B cell (primary cell): ENCODE results near the gene MMP1. TPM values are rescaled to one million over a fixed set of nuclear protein-coding genes. Genes with fewer than 3 reads are reported as not detected.

Source experiments
- ATAC-seq: fragments of 200-7000 bp; cut with Tn5 transposase; one replicate; pipeline ENCODE4 v1.10.0; 2021; ENCODE audit warnings: low read depth, mild to moderate bottlenecking, moderate number of reproducible peaks, moderate library complexity
- CTCF ChIA-PET: fragments of 350-600 bp; sonication (Branson Sonifier 250); formaldehyde crosslinking; loops from one replicate; lab custom pipeline; 2021; ENCODE audit warnings: antibody characterized with exemption, inconsistent platforms; lab: Charles Lee
- POLR2A ChIA-PET: fragments of 350-600 bp; sonication (Branson Sonifier 250); formaldehyde crosslinking; loops from one replicate; lab custom pipeline; 2021; ENCODE audit warnings: antibody characterized with exemption; lab: Charles Lee
- DNase-seq: peaks from one replicate; pipeline ENCODE4 v3.0.0; 2013
- H2AFZ ChIP-seq: 2 replicates; pipeline ENCODE4 v1.6.1; 2012; ENCODE audit warnings: mild to moderate bottlenecking, low read depth, low read length; ENCODE audit not compliant: insufficient read depth, poor library complexity, severe bottlenecking
- H3K27ac ChIP-seq, 2 donors: 1 replicate in 1 of 2; 2 replicates in 1 of 2; pipeline ENCODE4 v1.5.1; 2012 to 2013; ENCODE audit warnings: low read length in 2 of 2, mild to moderate bottlenecking in 2 of 2, moderate library complexity in 1 of 2
- H3K27me3 ChIP-seq, 4 experiments: fragments of 200-600 bp in 1 of 4; sonication (generic) in 1 of 4; replicated peaks in 1 of 4; 1 replicate in 2 of 4; 2 replicates in 2 of 4; pipeline versions ENCODE4 v1.6.1 to v1.7.0; 2013 to 2016; ENCODE audit warnings: low read length in 3 of 4, mild to moderate bottlenecking in 2 of 4, mixed read lengths in 1 of 4, moderate library complexity in 1 of 4; ENCODE audit not compliant: insufficient read depth in 4 of 4, control insufficient read depth in 3 of 4; ENCODE audit errors: control extremely low read depth in 1 of 4
- H3K36me3 ChIP-seq, 2 experiments: replicated peaks in 1 of 2; 1 replicate in 1 of 2; 2 replicates in 1 of 2; pipeline versions ENCODE4 v1.6.1 to v1.7.1; 2013; ENCODE audit warnings: low read length in 1 of 2; ENCODE audit not compliant: insufficient read depth in 2 of 2, control insufficient read depth in 1 of 2; ENCODE audit errors: control extremely low read depth in 1 of 2, extremely low read depth in 1 of 2
- H3K4me1 ChIP-seq, 2 donors: fragments of 200-600 bp in 1 of 2; sonication (generic) in 1 of 2; 1 replicate in 1 of 2; 2 replicates in 1 of 2; pipeline versions ENCODE4 v1.5.1 to v1.6.1; 2013 to 2017; ENCODE audit warnings: low read length in 2 of 2; ENCODE audit not compliant: control insufficient read depth in 2 of 2, insufficient read depth in 2 of 2
- H3K4me2 ChIP-seq: replicated peaks from 2 replicates; pipeline ENCODE3; 2012; ENCODE audit warnings: mild to moderate bottlenecking, low read depth, low read length; ENCODE audit not compliant: poor library complexity, severe bottlenecking
- H3K4me3 ChIP-seq, 5 experiments: fragments of 200-600 bp in 1 of 5; sonication (generic) in 1 of 5; 1 replicate in 3 of 5; 2 replicates in 2 of 5; pipeline versions ENCODE4 v1.5.1 to v1.7.0; 2011 to 2016; ENCODE audit warnings: low read length in 4 of 5, mild to moderate bottlenecking in 4 of 5, low read depth in 2 of 5, control low read depth in 1 of 5, moderate library complexity in 1 of 5; ENCODE audit not compliant: insufficient read depth in 1 of 5; ENCODE audit errors: control extremely low read depth in 1 of 5, extremely low read depth in 1 of 5
- H3K79me2 ChIP-seq: fragments of 200-600 bp; sonication (generic); one replicate; pipeline ENCODE4 v1.6.0; 2016; ENCODE audit warnings: low read length; ENCODE audit not compliant: control insufficient read depth, insufficient read depth
- H3K9ac ChIP-seq: fragments of 200-600 bp; sonication (generic); 2 replicates; pipeline ENCODE4 v1.6.1; 2017; ENCODE audit warnings: mild to moderate bottlenecking, low read length, moderate library complexity
- H3K9me3 ChIP-seq, 3 donors: one replicate each; pipeline versions ENCODE4 v1.6.1 to v1.7.1; 2013; ENCODE audit warnings: low read length in 2 of 3; ENCODE audit not compliant: control insufficient read depth in 2 of 3, insufficient read depth in 1 of 3; ENCODE audit errors: control extremely low read depth in 1 of 3
- H4K20me1 ChIP-seq: 2 replicates; pipeline ENCODE4 v1.6.0; 2012; ENCODE audit warnings: mild to moderate bottlenecking, low read length; ENCODE audit not compliant: insufficient read depth, control insufficient read depth, poor library complexity, severe bottlenecking
- H3K27ac Mint-ChIP-seq: one replicate; pipeline ENCODE4 v1.8.0; 2021; ENCODE audit warnings: mixed read lengths
- H3K27me3 Mint-ChIP-seq: one replicate; pipeline ENCODE4 v1.8.0; 2021; ENCODE audit warnings: mixed read lengths
- H3K4me1 Mint-ChIP-seq: one replicate; pipeline ENCODE4 v1.8.0; 2021; ENCODE audit warnings: mixed read lengths
- H3K4me3 Mint-ChIP-seq: one replicate; pipeline ENCODE4 v1.8.0; 2021; ENCODE audit warnings: mixed read lengths
- H3K9me3 Mint-ChIP-seq: one replicate; pipeline ENCODE4 v1.8.0; 2022; ENCODE audit warnings: mixed read lengths; ENCODE audit not compliant: insufficient read depth
- EZH2 ChIP-seq: IDR thresholded peaks from 2 replicates; pipeline ENCODE4 v1.6.1; 2012; ENCODE audit warnings: borderline replicate concordance, low read depth, mild to moderate bottlenecking, moderate library complexity, low read length; ENCODE audit not compliant: insufficient read depth, poor library complexity, severe bottlenecking
- WGBS: methylation state at CpG from one replicate; pipeline ENCODE4 v1.1.5; 2013; ENCODE audit warnings: missing lambda C conversion rate; ENCODE audit not compliant: insufficient coverage; 5-methylcytosine and 5-hydroxymethylcytosine counted together
- intact Hi-C: fragments of 100-400 bp; cut with micrococcal nuclease; formaldehyde crosslinking; loops from one replicate; pipeline ENCODE4 v1.10.0; 2022
- polyA plus RNA-seq: library from polyadenylated mRNA; depleted of rRNA; stranded (reverse); fragments of >200 nt; gene quantifications from 2 replicates; pipeline ENCODE4 v1.2.3, GENCODE V29; 2012
- total RNA-seq, 2 donors: library from RNA; stranded (reverse); fragments of 120-200 nt in 1 of 2; gene quantifications; 1 replicate in 1 of 2; 2 replicates in 1 of 2; pipeline versions ENCODE4 v1.2.3 to v1.2.4, GENCODE V29; 2013 to 2022
- TF ChIP-seq, protein P1 (sequence below): fragments of 200-600 bp; IDR thresholded peaks from one replicate; pipeline ENCODE4 v1.8.0; 2022; ENCODE audit warnings: antibody characterized with exemption, mild to moderate bottlenecking

Gene MMP1
- total and polyA plus RNA-seq, 2 donors (not counting 1 experiment from before 2014, with no cell fraction given), result not detected

DNA sequence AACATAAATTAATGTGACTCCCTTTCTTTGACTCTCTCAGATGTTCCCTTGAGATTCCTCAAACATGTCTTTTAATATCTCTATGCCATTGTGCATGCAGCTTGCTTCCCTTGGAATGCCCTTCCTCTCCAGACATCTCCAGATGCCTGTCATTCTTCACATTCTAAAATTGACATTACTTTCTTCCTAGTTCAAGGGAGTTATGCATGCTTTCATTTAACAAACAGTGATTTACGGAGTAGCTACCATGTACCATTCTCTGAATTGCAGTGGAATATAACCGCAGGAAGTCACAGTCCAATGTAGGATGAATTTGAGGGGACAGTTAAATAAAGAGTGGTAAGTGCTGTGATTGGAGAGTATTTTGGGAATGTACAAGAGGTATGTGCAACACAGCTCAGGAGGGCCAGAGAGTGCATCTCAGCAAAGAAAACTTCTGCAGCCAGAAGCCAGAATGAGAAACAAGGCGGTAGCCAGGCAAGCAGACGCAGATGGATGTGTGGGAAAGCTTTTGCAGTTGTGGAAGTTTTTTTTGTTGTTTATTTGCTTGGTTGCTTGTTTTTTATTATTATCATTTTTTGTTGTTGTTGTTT lies 36.2 kb downstream of the MMP1 start:
- H2AFZ ChIP-seq, result no peak overlapping the region
- H4K20me1 ChIP-seq, result no peaks in the 10 kb centered on the region
- H3K4me2 ChIP-seq, result no peak overlapping the region
- no peaks in the 10 kb centered on the region for H3K36me3 ChIP-seq
- ChIA-PET POLR2A (no interaction called here), CTCF (no interaction called here)
- WGBS, result 92% methylated on average over 2 of the region's 4 CpGs
- H3K9me3 ChIP-seq, result no peaks in the 10 kb centered on the region
- no peak overlapping the region for H3K9ac ChIP-seq
- no peak for TF ChIP-seq EZH2
- TF ChIP-seq, protein P1, sequence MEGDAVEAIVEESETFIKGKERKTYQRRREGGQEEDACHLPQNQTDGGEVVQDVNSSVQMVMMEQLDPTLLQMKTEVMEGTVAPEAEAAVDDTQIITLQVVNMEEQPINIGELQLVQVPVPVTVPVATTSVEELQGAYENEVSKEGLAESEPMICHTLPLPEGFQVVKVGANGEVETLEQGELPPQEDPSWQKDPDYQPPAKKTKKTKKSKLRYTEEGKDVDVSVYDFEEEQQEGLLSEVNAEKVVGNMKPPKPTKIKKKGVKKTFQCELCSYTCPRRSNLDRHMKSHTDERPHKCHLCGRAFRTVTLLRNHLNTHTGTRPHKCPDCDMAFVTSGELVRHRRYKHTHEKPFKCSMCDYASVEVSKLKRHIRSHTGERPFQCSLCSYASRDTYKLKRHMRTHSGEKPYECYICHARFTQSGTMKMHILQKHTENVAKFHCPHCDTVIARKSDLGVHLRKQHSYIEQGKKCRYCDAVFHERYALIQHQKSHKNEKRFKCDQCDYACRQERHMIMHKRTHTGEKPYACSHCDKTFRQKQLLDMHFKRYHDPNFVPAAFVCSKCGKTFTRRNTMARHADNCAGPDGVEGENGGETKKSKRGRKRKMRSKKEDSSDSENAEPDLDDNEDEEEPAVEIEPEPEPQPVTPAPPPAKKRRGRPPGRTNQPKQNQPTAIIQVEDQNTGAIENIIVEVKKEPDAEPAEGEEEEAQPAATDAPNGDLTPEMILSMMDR, result no peak
- intact Hi-C loops, result no loop called here
- H3K27me3 ChIP-seq, result no peaks in the 10 kb centered on the region
- no peak for ATAC-seq
- no peaks in the 10 kb centered on the region for H3K4me1 Mint-ChIP-seq
- peaks cover 20% of the 10 kb centered on the region for H3K27me3 Mint-ChIP-seq
- H3K27ac Mint-ChIP-seq, result no peak overlapping the region
- no peak overlapping the region for H3K4me3 ChIP-seq
- H3K9me3 Mint-ChIP-seq, result no peaks in the 10 kb centered on the region
- H3K27ac ChIP-seq, result no peak overlapping the region
- H3K79me2 ChIP-seq, result no peaks in the 10 kb centered on the region
- DNase-seq, result no peak
- no peak overlapping the region for H3K4me3 Mint-ChIP-seq
- no peaks in the 10 kb centered on the region for H3K4me1 ChIP-seq

DNA sequence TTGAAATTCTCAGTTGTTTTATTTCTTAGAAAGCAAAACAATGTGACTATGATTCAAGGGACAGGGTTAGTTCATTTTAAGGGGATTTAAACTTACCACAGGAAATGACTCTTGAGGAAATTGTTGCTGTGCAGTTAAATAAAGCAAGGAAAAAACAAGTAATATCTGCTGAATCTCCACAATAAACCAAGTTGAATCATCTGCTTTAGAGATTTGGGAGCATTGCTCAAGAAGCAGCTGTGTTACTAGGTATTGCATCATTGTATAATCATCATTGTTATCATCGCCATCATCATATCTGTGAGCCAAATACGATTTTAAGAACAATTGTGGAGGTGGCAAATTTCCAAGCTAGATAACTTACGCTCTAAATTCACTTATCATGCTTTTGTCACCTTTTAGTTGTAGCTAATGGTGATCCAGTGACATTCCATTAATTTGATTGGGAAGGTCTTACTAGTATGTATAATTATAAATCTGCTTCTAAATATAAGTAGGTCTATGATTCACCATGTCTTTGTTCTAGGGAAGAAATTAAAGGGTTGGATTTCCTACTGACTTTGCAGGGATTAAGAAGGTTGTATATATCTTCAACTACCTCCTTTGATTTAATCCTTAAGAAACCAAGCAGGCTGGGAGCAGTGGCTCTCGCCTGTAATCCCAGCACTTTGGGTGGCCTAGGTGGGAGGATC lies 37.5 kb downstream of the MMP1 start:
- Mint-ChIP-seq H3K4me1 (no peaks in the 10 kb centered on the region), H3K27me3 (peaks cover 19% of the 10 kb centered on the region), H3K4me3 (no peak overlapping the region), H3K27ac (no peak overlapping the region), H3K9me3 (no peaks in the 10 kb centered on the region)
- Histone ChIP-seq H3K36me3 (no peaks in the 10 kb centered on the region), H2AFZ (no peak overlapping the region), H3K9me3 (no peaks in the 10 kb centered on the region), H3K79me2 (no peaks in the 10 kb centered on the region), H3K4me3 (no peak overlapping the region), H3K27me3 (no peaks in the 10 kb centered on the region), H3K9ac (no peak overlapping the region), H3K27ac (no peak overlapping the region), H3K4me1 (no peaks in the 10 kb centered on the region), H4K20me1 (no peaks in the 10 kb centered on the region), H3K4me2 (no peak overlapping the region)
- no CpG with 5 or more reads among the region's 4 CpGs for WGBS
- POLR2A ChIA-PET, result no interaction called here
- no peak for ATAC-seq
- no peak for DNase-seq
- intact Hi-C loops, result no loop called here
- CTCF ChIA-PET, result no interaction called here
- TF ChIP-seq, protein P1, result no peak
- no peak for TF ChIP-seq EZH2
